Measurements from ENCODE around the gene AJAP1.

The AJAP1 gene

DNA sequence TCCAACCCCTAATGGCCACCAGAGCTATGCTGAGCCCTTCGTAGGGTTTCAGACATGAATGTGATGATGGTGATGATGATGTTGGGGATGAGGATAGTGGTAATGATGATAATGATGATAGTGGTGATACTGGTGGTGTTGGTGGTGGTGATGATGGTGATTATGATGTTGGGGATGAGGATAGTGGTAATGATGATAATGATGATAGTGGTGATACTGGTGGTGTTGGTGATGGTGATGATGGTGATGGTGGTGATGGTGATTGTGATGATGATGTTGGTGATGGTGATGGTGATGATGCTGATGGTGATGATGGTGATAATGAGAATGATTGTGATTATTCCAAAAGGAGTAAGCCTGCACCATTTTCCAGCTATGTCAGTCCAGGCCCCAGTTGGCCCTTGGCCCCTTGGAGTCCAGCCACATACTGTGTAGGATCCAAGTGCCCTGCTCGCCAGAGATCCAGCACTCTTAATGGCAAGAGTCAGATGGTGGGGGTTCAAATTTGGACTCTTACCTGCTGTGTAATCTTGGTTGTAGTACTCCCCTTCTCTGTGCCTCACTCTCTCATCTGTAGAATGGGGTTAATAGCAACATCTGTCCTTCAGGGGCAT is 28.3 kb downstream of the AJAP1 start:
- no peak for DNase-seq (ENCODE audit: low spot score)

DNA sequence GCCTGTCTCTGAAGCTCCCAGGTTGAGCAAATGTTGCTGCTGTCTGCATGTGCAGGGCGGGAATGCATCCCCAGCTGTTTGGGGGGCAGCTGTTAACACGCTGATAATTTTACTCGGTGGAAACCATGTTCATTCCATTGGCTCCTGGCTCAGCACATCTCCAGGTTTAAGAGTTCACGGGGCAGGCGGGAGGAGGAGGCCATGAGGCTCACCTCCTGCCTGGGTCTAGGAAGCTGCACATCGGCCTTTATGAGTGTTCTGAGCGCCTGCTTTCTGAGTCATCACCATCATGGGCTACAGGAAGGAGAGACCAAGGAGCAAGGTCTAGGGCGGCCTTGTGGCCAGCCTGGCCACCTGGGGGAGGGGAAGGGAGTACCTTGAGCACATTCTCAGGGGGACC is 29.7 kb downstream of the AJAP1 start:
- peak; percentile 11 for DNase-seq (ENCODE audit: low spot score)

DNA sequence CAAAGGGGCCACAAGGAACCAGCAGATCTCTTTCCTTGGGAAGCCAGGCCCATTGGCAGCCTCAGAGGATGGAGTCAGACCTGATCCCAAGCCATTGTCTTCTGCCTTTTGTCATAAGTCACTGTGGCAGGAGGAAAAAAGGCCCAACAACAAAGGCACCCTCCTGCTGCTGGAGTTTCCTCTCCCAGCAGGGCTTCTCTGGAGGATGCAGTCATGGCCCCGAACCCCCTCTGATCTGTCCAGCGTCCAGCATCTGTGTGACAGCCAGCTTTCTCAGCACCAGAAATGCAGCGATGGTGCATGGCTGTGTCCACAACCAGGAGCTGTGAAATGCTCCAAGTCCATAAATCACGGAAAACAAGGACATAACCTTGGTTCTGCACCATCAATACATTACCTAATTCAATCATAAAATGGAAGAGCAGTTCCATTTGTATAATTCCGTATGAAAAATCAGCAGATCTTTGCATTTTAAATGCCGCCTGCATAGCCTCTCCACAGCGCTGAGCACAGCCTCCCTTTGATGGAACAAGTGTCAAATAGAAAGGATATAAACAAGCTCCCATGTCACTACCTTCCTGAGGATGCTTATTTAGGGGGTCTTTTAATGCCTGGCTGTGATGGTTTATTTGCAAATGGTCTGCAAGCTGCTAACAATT is 30.6 kb downstream of the AJAP1 start:
- no peak for DNase-seq (ENCODE audit: low spot score)

DNA sequence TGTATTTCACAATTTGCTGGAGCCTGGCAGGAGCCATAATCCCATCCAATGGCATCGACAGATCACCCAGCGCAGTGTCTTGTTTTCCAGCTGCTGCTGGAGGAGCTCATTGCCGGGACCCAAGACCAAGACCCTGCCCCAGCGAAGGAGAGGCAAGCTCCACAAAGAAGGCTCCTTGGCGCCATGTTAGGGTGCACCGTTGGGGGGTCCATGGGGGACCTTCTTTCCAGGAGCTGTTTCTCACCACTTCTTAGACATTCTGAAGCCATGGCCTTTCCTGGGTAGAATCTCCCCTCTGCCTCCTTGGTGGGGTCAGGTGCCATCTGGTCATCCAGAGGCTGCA is 31.1 kb downstream of the AJAP1 start:
- no peak for DNase-seq (ENCODE audit: low spot score)

DNA sequence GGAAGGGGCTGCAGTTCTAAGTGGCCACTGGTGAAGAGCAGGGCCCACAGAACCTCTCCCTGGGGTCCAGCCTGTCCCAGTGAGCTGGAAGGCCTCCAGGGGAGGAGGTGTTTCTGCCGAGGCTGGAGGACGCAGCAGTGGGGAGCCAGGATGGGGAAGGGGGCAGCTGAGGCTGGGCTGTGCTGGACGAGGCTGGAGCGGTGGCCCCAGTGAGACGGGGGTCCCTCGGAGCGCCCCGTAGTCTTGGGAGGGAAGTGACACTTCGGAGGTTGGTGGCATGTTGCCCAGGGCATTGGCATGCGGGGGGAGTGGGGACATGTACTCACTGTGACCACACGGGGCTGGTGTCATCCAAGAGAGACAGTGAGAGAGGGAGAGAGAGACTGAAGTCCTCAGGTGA is 33.5 kb downstream of the AJAP1 start:
- DNase-seq (ENCODE audit: low spot score): no peak

DNA sequence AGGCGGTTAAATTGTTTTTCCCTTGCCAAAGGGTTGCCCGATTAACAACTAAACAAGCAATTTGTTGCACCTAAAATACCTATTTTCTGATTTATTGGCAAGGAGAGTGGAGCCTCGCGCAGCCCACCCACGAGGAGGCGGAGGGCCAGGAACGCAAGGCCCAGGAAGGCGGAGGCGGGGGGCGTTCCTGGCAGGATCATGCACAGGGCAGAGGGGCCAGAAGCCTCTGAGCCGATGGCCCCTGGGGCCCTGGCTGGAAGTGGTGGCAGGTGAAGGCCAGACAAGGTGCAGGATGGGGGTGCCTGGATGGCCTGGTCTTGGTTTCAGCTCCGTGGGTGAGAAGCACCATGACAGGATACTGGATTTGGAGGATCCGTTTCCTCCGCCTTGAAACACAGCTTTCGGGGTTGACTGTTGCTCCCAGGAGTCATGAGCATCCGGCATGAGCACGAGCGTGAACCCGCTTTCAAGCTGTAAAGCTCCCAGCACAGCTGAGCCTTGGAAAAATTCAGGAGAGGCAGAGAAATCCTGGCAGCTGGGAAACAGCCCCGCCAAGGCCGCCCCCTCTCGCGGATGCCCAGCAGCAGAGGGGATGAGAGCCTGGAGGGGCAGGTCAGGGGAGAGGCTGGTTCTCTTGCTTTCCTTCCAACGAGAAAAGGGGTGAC is 35.0 kb downstream of the AJAP1 start:
- DNase-seq (ENCODE audit: low spot score): no peak

DNA sequence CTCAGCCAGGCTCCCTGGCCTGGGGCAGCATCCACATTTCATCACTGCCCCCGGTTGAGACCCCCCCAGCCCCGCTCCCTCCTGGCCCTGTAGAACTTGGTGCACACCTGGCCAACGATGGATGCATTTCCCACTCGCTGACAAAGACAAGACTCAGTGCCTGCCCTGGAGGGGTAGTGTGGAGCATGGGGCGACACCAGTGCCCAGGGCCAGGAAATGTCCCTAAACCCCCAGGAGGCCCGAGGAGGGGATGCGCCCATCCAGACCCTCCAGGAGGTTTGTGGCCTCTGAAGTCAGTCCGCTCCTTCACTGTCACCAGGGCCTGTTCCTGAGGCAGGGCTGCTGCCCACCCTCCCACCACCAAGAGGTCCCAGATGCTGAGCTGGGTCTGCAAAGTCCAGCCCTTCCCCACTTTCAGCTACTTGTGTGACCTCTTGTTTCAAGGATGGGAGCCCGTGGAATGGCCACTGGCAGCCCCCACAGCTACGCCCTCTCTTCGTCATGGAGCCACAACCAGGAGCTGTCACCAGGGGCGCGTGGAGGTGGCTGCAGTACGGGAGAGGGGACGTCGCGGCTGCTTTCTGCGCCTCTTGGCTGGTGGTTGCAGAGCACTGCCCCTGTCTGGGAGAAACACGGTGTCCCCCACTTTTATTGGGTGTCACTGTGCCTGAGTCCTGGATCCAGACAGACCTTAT is 35.7 kb downstream of the AJAP1 start:
- no peak for DNase-seq (ENCODE audit: low spot score)

DNA sequence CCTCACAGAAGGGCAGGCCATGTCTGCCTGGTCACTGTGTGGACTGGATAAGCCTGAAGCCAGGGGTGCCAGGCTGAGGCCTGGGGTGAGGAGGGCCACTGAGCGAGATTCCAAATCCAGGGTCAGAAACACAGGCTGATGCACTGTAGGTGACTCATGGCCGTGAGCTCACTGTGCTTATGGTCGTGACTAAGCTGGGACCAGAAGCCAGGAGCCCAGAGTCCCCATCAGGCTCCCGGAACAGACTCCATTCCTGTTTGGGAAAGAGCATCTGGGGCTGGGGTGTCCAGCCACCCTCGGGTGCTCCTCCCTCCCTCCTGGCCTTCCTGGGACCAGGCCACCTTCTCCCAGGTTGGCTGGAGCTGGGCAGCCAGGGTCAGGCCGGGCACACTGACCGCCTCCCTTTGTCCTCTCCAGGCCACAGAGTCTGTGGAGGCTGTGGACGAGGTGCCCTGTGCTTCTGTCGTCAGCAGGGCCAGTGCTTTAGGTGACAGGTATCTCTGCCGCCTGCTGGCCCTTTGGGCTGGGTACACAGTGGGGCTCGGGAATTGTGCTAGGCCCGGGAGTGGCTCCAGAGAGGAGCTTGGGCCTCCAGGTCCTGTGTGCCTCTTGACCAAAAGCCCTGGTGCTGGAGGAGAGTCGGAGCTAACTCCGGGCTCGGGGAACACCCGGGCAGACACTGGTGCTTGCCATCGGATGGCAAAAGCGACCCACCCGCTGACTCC is 36.7 kb downstream of the AJAP1 start:
- DNase-seq (ENCODE audit: low spot score): no peak

DNA sequence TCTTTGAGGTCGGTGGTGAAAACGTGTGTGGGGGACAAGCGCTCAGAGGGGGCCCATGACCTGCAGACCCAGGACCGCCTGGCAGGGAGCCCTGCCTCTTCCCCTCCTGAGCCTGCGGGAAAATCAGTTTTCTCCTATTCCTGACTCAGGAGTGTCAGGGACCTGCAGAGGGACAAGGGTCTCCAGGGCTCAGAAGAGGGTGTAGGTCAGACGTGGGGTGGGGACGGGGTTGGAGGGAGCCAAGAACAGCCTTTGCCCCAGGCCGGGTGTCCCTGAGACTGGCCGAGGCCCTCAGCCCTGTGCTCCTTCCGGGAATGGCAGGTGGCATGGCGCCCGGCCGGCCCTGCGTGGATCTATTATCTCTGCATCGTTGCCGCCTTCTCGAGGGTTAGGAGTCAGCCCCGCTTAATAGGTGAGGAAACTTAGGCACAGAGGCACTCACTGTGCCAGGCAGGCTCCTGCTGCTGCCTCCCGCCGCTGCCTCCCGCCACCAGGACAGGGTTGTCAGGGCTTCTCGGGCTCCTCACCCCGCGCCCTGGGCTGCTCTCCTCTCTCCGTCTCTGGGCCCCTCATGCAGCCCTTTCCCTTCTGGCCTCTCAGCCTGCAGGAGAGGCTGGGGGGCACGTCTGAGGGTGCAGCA is 37.5 kb downstream of the AJAP1 start:
- no peak for DNase-seq (ENCODE audit: low spot score)

DNA sequence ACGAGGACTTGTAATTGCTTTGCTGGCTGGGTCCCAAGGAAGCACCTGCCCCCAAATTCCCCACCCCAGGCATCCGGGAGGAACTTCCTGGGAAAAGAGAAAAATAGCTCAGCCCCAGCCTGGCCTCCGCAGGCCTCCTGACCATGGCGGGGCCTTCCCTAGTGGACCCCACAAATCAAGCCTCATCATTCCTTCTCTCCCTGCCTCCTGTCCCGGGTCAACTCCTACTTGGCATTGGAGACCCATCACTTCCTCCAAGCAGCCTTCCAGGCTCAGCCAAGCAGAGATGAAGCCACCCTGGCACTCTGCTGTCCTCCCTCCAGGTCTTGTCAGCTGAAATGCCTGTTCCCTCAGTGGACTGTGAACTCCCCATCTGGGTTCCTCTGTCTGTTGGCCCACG is 38.0 kb downstream of the AJAP1 start:
- DNase-seq (ENCODE audit: low spot score): no peak

DNA sequence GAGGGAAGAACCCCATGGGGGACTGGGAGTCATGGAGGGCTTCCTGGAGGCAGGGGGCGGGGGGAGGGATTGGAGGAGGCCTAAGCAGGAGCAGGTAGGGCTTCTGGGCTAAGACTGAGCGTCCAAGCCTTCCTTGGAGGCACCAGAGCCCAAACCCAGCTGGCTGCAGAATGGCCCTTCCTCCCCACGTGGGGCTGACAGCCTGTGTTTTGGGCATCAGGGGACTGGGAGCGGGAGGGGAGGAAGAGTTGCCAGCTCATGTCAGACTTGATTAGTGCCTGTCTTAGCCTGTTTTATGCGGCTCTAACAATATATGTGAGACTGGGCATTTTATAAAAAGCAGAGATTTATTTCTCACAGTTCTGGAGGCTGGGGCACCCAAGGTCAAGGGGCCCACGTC is 38.9 kb downstream of the AJAP1 start:
- no peak for DNase-seq (ENCODE audit: low spot score)

DNA sequence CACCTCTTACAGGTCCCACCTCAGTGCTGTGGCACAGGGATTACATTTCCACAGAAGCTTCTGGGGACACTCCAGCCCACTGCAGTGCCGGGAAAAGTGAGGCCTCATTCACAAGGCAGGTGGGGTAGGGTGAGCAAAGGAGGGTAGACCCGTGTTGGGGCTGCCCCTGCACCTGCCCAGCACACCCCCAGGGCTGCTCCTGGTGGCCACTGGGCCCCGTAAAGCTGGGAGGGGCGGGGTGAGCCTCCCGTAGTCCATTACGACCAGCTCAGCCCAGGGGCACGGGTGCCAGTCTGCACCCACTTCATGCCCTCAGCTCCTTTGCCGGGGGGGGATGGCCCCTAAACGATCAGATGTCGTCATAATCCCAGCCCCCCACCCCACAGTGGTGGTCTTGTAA is 39.5 kb downstream of the AJAP1 start:
- DNase-seq (ENCODE audit: low spot score): no peak

DNA sequence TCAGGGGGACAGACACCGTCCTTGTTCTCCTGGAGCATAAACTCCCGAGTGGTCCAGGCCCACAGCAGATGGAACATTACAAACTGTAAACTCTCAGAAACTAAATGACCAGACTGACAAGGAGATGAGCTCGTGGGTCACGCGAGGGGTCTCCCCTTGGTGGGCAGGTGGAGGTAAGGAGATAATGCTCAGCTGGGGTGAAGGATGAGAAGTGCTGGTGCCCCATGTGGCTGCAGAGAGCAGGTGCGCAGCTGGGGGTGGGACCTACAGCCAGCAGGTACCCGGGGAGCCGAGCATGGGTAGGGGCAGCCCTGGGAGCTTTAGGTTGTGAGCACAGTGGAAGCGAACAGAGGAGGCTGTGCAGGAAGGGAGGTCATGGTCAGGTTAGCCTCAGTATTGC is 40.1 kb downstream of the AJAP1 start:
- DNase-seq (ENCODE audit: low spot score): no peak

DNA sequence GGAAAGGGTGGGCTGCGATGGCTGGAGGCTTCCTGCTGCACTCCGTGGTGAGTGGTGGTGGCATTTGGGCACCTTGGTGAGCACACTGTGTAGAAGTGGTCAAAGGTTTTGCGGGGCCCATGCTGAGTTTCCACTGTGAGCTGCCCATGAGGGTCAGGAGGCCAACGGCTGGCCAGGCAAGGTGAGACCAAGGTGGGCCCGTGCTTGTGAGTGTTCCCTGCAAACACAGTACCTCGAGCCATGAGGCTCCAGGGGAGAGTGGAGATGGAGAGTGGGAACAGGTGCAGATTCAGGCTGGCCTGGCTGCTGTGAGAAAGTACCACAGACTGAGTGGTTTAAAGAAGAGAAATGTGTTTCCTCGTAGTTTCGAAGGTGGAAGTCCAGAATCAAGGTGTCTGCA is 40.8 kb downstream of the AJAP1 start:
- DNase-seq (ENCODE audit: low spot score): no peak

DNA sequence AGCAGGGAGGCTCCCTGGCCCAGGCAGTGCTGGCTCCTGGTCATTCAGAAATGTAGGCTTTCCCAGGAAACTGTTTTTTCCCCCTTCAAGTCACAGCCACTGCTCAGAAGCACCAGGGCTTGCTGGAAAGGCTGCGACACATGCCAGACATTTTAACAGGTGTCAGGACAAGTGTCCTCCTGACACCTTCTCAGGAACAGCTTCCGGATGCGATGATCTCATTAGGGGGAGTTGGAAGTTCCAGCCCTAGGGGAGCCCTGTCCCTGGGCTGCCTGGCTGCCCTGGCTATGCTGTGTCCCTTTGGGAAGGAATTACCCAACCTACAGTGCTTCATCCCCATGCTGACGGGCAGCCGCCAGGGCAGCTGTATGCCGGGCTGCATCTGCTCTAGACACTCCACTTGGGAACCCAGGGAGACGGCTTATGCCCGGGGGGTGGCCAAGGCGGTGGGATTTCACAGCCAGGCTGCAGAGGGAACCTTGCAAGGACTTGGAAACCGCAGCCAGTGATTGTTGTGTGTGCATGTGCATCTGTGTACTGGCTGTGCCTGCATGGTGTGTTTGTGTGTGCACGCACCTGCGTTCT is 41.8 kb downstream of the AJAP1 start:
- DNase-seq (ENCODE audit: low spot score): no peak

DNA sequence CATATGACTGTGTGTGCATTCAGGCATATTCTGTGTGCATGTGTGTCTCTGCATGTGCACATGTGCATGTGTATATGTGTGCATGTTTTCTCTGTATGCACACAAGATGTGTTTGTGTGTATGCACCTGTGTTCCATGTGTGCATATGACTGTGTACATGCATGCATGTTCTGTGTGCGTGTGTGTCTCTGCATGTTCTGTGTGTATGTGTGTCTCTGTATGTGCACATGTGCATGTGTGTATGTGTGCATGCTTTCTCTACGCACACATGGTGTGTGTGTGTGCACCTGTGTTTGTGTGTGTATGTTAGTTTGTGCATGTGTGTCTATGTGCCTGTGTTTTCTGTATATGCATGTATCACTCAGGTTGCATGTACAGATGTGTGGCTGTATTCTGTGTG is 42.3 kb downstream of the AJAP1 start:
- no peak for DNase-seq (ENCODE audit: low spot score)

DNA sequence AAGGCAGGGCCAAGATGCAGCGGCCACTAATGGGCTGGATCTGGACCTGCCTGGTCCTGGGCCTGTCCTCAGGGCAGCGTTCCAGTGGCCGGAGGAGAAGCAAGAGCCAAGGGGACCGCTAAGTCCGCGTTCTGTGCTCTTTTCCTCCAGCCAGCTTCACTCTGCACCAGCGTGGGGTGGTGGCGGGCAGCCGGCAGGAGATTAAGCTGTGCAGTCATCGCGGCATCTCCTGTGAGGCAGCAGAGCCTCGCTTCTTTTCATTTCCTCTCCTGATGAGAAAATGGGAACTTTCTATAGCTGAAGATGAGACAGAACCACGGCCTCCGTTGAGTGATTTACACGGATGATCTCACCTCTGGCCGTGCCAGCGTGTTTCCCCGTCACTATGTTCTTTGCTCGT is 43.4 kb downstream of the AJAP1 start:
- DNase-seq (ENCODE audit: low spot score): no peak

DNA sequence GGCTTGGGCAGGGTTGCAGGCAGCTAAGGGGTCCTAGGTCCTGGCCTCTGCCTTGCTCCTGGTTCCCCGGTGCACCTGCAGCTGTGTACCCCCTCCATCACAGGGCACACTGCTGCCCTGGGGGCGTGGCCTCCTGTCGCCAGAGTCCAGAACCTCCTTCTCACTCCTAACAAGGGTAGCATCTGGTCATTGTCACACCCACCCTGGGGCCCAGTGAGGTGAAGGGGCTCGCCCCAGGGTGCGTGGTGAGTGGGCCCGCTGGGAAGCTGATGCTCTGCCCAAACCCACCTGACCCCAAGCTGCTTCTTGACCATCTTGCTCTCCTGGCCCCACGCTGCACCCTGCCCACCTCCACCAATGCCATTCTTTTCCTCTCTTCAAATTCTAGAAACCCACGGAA is 44.5 kb downstream of the AJAP1 start:
- no peak for DNase-seq (ENCODE audit: low spot score)

DNA sequence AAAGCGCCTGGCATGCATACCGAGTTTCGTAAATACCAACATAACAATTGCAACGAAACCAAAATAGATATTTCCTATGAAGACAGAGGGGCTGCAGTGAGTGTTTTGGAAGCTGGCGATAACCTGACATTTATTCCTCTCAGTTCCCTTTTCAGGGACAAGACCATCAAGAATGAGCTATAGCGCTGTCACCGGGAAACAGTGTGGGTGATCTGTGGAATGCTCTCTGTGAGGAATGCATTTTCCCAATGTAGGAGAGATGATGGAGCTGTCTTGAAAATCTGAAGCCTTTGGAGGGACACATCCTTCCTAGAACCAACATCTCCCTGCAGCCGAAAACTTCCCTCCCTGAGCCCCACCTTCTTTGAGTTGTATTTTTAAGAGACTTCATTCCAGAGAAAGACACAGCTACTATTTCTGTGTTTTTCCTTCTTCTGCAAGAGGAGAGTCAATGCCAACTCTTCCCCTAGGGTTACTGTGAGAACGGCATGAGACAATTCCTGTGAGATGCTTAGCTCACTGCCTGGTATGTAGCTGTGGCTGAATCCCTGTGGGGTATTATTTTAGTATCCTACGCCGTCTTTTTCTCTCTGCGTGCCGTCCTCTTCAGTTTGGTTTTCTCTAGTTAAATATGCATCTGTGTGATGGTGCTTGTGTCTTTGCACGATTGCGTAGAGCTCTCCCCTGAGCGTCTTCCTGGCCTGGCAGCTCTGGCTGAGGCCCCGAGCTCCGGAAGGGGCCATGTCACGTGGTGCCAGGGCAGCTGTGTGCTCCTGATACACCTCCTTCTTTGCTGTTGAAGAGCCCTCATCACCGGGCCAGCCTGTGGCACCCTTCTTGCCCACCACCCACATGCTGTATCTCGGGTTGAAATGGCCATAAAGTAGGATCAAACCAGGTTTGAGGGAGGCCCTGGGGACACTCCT is 45.2 kb downstream of the AJAP1 start:
- DNase-seq (ENCODE audit: low spot score): no peak

DNA sequence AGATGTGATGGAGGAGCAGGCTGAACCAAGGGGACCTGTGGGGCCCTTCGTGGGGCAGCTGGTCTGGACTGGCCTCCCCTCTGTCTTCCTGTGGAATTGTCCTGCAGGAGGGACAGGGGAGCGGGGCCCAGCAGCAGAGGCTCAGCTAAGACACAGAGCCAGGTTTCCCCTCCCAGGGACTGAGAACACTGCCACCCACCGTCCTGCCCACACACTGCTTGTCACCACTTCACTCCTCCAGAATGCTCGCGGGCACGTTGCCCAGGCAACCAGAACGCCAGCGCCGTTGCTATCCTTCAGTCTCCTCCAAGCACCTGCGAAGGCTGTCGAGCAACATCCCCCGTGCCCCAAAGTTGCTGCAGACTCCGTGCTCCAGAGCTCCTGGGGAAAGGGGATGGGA is 46.4 kb downstream of the AJAP1 start:
- DNase-seq (ENCODE audit: low spot score): no peak

DNA sequence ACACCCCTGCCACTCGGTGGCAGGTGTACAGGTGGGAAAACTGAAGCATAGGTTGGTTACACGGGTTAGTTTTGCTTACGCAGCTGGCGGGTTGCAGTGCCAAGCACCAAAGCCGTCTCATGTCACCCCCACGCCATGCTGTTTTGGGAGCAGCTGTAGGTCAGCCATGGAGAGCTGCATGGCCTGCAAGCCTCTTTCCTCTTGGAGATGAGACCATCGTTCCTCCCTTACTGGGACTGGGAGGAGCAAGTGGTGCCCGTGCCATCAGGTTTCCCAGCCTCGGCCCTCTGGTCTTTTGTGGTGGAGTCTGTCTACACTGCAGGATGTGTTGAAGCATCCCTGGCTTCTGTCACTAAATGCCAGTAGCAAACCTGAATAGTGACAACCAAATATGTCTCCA is 46.9 kb downstream of the AJAP1 start:
- DNase-seq (ENCODE audit: low spot score): no peak
